NCI-H2227 treated with DMSO at 0.1 percent for 48 hours (cell line): ENCODE data around the gene MAPKBP1.

Source experiments
- DNase-seq: peaks from one replicate; lab custom pipeline; 2025; lab: John Stamatoyannopoulos, UW

The MAPKBP1 gene

GRCh38 chr15:41850482-41851166, 76.3 kb downstream of the MAPKBP1 start:
- DNase-seq: no peak

- no peak for DNase-seq
Measured at GRCh38 chr15:41851167-41851523, 76.9 kb downstream of the MAPKBP1 start.

- DNase-seq: no peak
Measured at GRCh38 chr15:41851755-41852370, 77.6 kb downstream of the MAPKBP1 start.

GRCh38 chr15:41852736-41853590, 78.7 kb downstream of the MAPKBP1 start:
- DNase-seq: no peak

- DNase-seq: no peak
Measured at GRCh38 chr15:41853831-41854230, 79.5 kb downstream of the MAPKBP1 start.

GRCh38 chr15:41854443-41854842, 80.2 kb downstream of the MAPKBP1 start:
- DNase-seq: no peak

- no peak for DNase-seq
Measured at GRCh38 chr15:41855261-41855961, 81.1 kb downstream of the MAPKBP1 start.

- DNase-seq: no peak
Measured at GRCh38 chr15:41856262-41856661, 82.0 kb downstream of the MAPKBP1 start.

GRCh38 chr15:41856716-41857115, 82.4 kb downstream of the MAPKBP1 start:
- DNase-seq: no peak

GRCh38 chr15:41857316-41857715, 83.0 kb downstream of the MAPKBP1 start:
- DNase-seq: no peak

GRCh38 chr15:41858756-41859155, 84.5 kb downstream of the MAPKBP1 start:
- DNase-seq: no peak

GRCh38 chr15:41860049-41860828, 86.0 kb downstream of the MAPKBP1 start:
- no peak for DNase-seq

GRCh38 chr15:41861736-41862356, 87.6 kb downstream of the MAPKBP1 start:
- DNase-seq: no peak

GRCh38 chr15:41862515-41863116, 88.3 kb downstream of the MAPKBP1 start:
- DNase-seq: no peak

GRCh38 chr15:41865490-41866055, 91.3 kb downstream of the MAPKBP1 start:
- DNase-seq: no peak

GRCh38 chr15:41866263-41866703, 92.0 kb downstream of the MAPKBP1 start:
- DNase-seq: no peak

- no peak for DNase-seq
Measured at GRCh38 chr15:41866872-41867579, 92.7 kb downstream of the MAPKBP1 start.

GRCh38 chr15:41868321-41868720, 94.0 kb downstream of the MAPKBP1 start:
- DNase-seq: no peak
